HG03066 (cell line): ENCODE results near the gene CAMK2B.

Experiments
- ATAC-seq: cut with Tn5 transposase; IDR thresholded peaks from one replicate; pipeline ENCODE4 v1.9.1; 2021; ENCODE audit warnings: low read depth; ENCODE audit not compliant: unreplicated experiment

CAMK2B gene

GRCh38 chr7:44310221-44310848 lies 15.1 kb downstream of the CAMK2B start:
- no peak for ATAC-seq

DNA sequence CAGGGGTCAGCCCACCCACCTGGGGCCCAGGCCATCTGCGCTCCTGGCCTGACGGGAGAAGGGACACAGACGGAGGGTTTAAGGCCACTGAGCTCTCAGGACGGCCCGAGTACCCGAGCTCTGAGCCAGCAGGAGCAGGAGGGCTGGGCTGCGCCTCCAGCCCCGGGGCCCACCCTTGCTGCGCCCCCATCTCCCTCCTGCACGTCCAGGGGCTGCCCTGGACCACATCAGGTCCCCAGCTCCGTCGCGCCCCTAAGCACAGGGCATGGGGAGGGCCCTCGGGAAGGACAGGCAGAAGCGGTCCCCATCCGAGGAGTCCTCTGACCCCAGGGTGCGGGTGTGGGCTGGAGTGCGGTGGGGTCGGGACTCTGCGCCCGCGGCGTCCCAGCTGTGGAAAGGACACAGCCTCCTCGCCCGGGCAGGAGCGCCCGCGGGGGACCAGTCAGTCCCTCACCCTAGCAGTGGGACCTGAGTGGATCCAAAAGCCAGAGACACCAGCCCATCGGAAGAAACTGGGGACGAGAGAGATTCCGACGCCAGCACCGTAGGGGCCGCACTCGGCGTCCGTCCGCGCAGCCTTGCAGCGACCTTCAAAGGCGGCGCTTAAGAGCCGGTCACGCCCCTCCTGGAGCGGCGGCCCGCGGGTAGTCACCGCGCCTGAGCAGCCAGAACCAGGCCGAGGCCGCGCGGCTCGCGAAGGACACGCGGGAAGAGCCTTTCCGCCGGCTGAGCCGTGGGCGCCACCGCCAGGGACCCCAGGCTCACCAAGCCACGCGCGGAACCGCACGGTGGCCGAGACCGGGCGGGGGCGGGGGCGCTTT lies 15.9 kb downstream of the CAMK2B start:
- ATAC-seq, result no peak

GRCh38 chr7:44308596-44309270 lies 16.7 kb downstream of the CAMK2B start:
- ATAC-seq, result no peak

DNA sequence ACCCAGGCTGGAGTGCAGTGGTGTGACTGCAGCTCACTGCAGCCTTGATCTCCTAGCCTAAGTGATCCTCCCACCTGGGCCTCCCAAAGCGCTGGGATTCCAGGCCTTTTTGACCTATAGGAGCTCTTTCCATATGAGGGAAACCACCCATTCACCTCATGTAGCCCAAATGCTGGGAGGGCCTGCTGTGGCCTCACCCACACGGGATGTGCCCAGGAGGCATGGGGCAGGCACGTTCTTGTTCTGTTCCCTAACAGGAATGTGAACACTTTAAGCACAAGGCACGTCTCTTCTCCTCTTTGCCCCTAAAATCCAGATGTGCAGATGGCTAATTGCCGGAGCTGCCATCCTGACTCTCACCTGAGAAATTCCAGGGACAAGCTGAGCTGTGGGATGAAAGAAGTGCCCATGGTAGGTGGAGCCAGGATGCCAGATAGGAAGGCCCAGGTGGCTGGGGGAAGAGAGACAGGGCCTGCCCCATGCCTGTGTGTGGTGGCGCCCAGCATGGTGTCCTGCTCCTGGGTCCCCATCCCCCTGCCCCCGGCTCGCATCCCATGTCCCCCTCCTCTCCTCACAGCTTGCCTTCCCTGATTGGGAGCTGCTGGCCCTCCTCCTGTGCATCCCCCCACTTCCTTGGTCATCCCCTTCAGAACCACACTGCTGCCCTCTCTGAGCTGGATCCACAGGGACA lies 17.3 kb downstream of the CAMK2B start:
- no peak for ATAC-seq

DNA sequence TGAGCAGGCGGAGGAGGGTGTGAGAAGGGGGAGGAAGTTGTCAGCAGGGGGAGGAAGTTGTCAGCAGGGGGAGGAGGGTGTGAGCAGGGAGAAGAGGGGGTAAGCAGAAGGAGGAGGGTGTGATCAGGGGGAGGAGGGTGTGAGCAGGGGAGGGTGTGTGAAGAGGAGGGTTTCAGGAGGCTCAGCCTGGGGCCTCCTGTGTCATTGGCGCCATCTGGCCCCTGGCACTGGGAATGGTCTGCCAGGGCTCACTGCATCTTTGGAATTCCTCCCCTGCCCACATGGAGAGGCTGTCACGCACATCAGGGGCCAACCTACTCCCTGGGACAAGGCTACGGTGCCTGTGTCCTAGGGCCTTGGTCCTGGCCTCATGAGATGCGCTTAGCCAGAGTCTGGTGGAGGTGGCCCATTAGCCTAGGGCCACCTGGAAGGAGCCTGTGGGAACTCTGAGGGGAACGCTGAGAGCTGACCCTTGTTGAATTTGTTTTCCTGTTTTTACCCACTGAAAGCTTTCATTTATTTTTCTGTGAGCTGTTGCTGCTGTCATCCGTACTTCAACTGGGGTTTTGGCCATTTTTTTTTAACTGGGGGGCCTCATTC lies 18.0 kb downstream of the CAMK2B start:
- ATAC-seq, result no peak

DNA sequence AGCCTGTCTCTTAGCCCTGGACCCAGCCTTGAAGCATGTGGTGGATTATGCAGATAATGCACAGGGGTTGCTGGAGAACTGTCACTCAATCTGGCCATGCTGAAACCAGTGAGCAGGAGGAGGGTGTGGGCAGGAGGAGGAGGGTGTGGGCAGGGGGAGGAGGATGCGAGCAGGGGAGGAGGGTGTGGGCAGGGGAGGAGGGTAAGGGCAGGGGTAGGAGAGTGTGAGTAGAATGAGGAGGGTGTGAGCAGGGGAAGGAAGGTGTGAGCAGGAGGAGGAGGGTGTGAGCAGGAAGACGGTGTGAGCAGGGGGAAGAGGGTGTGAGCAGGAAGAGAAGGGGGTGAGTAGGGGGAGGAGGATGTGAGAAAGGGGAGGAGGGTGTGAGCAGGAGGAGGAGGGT lies 18.8 kb downstream of the CAMK2B start:
- ATAC-seq, result no peak

GRCh38 chr7:44305564-44306507 lies 19.6 kb downstream of the CAMK2B start:
- no peak for ATAC-seq

DNA sequence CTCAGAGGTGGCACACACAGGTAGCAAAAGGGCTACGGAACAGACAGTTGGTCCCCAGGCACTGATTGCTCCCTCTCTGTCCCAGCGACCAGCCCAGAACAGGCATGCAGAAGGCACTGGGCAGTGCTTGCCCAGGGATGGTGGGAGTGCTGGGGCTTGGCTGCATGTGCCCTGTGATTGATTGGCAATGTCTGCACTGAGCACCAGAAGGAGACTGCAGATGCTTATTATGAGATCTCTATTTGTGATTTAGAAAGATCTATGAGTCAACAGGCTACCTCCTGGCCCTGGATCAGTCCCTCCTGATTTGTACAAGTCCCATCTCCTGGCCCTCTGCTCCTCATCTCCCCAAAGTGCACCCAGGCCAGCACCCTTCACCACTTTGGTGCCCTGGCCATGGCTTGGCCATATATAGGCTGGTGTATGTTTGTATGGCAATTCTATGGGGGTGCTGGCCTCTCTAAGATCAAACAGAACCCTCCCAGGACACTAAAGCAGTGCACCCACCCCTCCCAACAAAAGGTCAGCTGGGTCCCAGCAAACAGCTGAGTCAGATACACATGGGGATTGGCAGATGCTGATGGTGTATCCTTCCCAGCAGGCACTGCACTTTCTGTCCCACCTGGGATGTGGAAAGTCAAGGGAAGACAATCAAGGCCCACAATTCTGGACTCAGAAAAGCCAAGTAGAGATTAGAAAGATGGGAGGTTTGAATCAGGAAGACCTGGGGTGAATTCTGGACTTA lies 30.9 kb downstream of the CAMK2B start:
- no peak for ATAC-seq

GRCh38 chr7:44293561-44294324 lies 31.7 kb downstream of the CAMK2B start:
- ATAC-seq, result no peak

DNA sequence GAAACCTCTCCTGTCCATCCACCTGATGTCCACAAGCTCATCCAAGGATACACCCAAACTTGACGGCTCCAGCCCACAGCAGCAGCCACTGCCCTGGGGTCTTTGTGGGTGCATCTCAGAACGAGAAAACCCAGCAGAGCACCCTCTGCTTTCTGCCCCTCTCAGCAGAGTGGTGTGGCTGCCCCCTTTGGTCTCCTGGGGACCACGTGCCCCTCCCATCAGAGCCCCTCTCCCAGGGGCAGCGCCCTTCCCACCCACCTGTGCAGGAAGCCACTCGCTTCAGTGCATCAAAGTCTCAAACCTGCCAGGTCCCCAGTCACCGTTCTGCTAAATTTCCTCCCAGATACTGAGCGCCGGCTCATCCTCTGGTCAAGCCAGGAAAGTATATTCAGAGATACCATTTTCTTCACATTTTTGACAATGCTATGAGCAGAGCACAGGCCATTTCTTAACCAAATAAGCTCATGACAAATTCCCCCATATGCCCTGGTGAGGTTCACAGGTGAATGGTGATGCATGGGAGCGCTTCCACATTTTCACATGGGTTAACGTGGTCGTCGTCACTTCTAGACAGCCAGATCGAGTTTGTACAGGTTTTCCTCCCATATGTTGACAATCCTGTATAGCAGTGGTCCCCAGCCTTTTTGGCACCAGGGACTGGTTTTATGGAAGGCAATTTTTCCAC lies 32.4 kb downstream of the CAMK2B start:
- ATAC-seq, result no peak

DNA sequence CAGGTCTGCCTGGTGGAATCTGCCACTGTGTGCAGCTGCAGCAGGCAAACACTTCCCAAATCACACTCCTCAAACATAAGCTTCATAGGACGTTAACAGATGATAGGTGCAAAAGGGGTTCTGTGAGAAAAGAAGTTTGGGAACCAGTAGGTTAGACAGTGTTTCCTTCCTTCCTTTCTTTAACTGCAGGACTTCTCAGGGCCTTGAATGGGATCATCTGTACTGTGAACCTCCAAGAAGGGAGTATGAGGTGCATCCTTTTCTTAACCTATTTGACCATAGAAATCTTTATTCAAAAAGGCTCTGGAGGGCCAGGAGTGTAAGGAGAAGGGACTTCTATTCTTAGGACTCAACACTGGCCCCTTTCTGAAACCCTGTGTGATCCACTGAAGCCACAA lies 33.0 kb downstream of the CAMK2B start:
- no peak for ATAC-seq

- no peak for ATAC-seq
Observed at GRCh38 chr7:44291733-44292419, 33.5 kb downstream of the CAMK2B start.

DNA sequence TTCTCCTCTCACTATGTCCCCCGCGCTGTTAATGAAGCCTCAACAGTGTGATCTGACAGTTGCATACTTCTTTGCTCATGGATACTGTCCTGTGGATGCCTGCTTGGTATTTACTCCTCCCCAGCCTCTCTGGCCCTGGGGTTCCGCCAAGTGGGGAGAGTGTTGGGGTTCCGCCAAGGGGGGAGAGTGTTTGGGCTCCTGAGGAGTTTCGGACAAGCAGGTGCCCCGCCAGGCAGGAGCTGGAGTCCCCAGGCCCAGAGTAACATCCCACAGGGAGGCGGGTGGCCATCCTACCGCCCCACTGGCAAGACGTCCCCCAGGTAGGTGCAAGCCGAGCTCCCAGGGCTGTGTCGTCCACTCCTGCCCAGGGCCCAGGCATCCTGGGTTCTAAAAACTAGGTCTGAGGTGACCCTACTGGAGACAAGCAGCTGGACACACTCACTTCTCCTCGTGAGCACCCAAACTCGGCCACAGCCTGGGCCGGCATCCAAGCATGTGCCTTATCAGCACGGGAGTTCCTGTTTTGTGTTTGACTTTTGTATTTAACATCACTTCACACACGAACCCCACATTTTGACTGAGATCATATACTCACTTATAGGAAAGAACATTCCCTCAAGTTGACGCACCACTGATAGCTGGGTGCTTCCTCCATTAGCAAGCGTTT lies 34.2 kb downstream of the CAMK2B start:
- ATAC-seq, result no peak

DNA sequence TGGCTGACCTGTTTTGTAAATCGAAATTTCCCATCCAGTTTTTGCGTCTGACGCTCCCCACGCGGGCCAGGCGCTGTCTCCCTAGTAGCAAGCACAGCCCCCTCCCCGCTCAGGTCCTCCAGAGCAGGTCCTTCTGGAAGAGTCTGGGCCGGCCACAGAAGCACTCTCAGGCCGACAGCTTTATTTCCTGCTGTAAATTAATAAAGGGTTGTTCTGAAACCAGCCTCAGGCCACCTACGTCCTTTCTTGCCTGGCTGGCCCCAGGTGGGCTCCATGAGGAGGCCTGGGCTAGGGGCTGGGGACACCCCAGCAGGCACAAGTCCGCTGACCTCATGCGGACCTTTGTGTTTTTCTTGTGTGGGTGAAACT lies 35.2 kb downstream of the CAMK2B start:
- no peak for ATAC-seq

DNA sequence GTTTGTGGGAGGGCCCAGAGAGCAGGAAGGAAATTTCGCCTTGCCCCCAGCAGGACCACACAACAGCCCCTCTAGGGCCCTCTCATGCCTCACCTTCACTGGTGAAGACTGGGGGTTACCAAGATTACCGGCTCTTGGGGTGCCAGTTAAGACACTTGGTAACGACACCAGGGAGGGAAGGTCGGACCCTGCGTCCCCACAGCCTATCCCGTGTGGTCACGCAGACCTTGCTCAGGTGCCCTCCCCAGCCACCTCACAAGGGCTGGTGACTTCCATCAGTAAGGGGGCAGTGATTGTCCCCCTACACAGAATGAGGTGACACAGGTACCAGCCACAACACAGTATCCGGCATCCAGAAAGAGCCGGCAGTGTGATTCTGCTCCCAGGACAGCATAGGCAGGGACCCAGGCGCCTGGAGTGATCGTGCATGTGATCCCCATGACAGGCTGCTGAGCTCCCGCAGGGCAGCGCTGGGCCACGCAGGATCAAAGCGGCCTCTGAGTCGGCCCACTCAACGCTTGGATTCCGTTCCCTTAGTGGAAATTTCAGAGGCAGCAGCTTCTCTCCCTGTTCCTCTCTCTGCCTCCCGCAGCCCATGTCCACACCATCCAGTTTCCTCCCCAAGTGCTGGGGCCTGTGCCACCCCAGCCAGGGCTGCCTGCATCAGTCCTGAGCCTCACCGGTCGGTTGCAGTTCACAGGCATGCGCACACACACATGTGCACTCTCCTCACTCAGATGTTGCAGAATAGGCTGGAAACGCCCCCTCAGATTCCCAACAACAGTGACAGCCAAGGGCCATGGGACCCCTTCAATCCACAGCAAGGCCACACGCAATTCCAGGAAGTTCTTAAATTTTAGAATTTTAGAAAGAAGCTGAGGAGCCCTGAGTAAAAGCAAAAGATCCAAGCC lies 35.8 kb downstream of the CAMK2B start:
- no peak for ATAC-seq
